Colon (tissue), 2 donors: ENCODE data around the gene FBXW9.
"Not testable (repeated sequence)": the region's sequence is repeated elsewhere in the genome, so short reads cannot be mapped to it uniquely, and the experiment has no call there.

Experiments used
- FAIRE-seq: peaks from 2 replicates; lab custom pipeline; 2012; peaks lifted over from hg19 to GRCh38; lab: Jason Lieb, UNC
- donor health status: control.
- donor health status: control.

FBXW9 gene

GRCh38 chr19:12680034-12680433 lies 16.4 kb downstream of the FBXW9 start:
- FAIRE-seq = no peak

GRCh38 chr19:12678039-12678438 lies 18.4 kb downstream of the FBXW9 start:
- not testable (repeated sequence) for FAIRE-seq

GRCh38 chr19:12676928-12677327 lies 19.5 kb downstream of the FBXW9 start:
- FAIRE-seq = no peak

GRCh38 chr19:12676384-12676792 lies 20.0 kb downstream of the FBXW9 start:
- FAIRE-seq = no peak

GRCh38 chr19:12675940-12676339 lies 20.5 kb downstream of the FBXW9 start:
- FAIRE-seq = no peak

GRCh38 chr19:12675399-12675798 lies 21.0 kb downstream of the FBXW9 start:
- FAIRE-seq = no peak

- no peak for FAIRE-seq
Measured at GRCh38 chr19:12672744-12673143, 23.7 kb downstream of the FBXW9 start.

- no peak for FAIRE-seq
Measured at GRCh38 chr19:12670159-12670928, 26.1 kb downstream of the FBXW9 start.

GRCh38 chr19:12669270-12670158 lies 26.9 kb downstream of the FBXW9 start:
- FAIRE-seq = no peak

GRCh38 chr19:12668932-12669269 lies 27.5 kb downstream of the FBXW9 start:
- FAIRE-seq = no peak

- no peak for FAIRE-seq
Measured at GRCh38 chr19:12668346-12668745, 28.1 kb downstream of the FBXW9 start.

- no peak for FAIRE-seq
Measured at GRCh38 chr19:12667731-12668302, 28.6 kb downstream of the FBXW9 start.

- FAIRE-seq = no peak
Measured at GRCh38 chr19:12666265-12667048, 30.0 kb downstream of the FBXW9 start, which contains the start of the genes MAN2B1 and WDR83. Gene MAN2B1 (minus strand): TSS chr19:12666742. CDS start chr19:12666701, 41 bp downstream. Gene WDR83 (plus strand): TSS chr19:12666807. CDS start chr19:12669791, 2,984 bp downstream.

- no peak for FAIRE-seq
Measured at GRCh38 chr19:12665671-12666264, 30.7 kb downstream of the FBXW9 start.

- FAIRE-seq = no peak
Measured at GRCh38 chr19:12665281-12665573, 31.2 kb downstream of the FBXW9 start.

GRCh38 chr19:12664406-12665280 lies 31.8 kb downstream of the FBXW9 start:
- FAIRE-seq = no peak

- no peak for FAIRE-seq
Measured at GRCh38 chr19:12660980-12661379, 35.5 kb downstream of the FBXW9 start.

- no peak for FAIRE-seq
Measured at GRCh38 chr19:12657966-12658365, 38.5 kb downstream of the FBXW9 start.

GRCh38 chr19:12656899-12657571 lies 39.4 kb downstream of the FBXW9 start:
- no peak for FAIRE-seq

- FAIRE-seq = no peak
Measured at GRCh38 chr19:12655546-12655945, 40.9 kb downstream of the FBXW9 start.
